LNCaP clone FGC (cell line): ENCODE results near the gene KREMEN1.

Experiments
- DNase-seq: peaks from one replicate; pipeline ENCODE4 v3.0.0-alpha.2; 2011; ENCODE audit warnings: low read depth
- H3K4me3 ChIP-seq: 2 replicates; pipeline ENCODE4 v1.5.1; 2011; ENCODE audit warnings: mild to moderate bottlenecking, low read depth, low read length, control low read depth
- TF ChIP-seq, protein P1 (sequence below): IDR thresholded peaks from 2 replicates; pipeline ENCODE4 v1.5.1; 2012; ENCODE audit warnings: mild to moderate bottlenecking; ENCODE audit not compliant: control insufficient read depth, insufficient read depth; ENCODE audit errors: extremely low read depth

The KREMEN1 gene

GRCh38 chr22:29212743-29213142 lies 139.9 kb downstream of the KREMEN1 start:
- no peak for DNase-seq
- H3K4me3 ChIP-seq = no peak overlapping the region
- TF ChIP-seq, protein P1, sequence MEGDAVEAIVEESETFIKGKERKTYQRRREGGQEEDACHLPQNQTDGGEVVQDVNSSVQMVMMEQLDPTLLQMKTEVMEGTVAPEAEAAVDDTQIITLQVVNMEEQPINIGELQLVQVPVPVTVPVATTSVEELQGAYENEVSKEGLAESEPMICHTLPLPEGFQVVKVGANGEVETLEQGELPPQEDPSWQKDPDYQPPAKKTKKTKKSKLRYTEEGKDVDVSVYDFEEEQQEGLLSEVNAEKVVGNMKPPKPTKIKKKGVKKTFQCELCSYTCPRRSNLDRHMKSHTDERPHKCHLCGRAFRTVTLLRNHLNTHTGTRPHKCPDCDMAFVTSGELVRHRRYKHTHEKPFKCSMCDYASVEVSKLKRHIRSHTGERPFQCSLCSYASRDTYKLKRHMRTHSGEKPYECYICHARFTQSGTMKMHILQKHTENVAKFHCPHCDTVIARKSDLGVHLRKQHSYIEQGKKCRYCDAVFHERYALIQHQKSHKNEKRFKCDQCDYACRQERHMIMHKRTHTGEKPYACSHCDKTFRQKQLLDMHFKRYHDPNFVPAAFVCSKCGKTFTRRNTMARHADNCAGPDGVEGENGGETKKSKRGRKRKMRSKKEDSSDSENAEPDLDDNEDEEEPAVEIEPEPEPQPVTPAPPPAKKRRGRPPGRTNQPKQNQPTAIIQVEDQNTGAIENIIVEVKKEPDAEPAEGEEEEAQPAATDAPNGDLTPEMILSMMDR = no peak

DNA sequence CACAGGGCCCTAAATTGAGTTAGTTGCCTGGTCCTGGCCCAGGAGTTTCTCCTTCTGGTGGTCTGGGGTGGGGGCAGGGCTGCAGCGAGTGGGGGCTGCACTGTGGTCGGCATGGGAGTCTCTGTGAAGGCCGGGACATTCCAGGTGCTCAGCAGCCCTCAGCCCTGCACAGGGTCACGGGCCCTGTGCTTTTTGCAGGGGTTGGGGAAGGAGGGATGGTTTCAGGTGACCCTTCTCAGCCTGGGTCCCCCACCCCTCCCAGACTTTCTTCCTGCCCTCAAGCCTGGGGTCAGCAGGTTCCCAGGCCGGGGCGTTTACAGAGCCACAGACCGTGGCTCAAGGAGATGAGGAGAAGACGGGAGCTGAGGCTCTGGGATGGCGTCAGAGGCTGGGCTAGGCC lies 140.7 kb downstream of the KREMEN1 start:
- H3K4me3 ChIP-seq = no peak overlapping the region
- TF ChIP-seq, protein P1 = no peak
- no peak for DNase-seq

DNA sequence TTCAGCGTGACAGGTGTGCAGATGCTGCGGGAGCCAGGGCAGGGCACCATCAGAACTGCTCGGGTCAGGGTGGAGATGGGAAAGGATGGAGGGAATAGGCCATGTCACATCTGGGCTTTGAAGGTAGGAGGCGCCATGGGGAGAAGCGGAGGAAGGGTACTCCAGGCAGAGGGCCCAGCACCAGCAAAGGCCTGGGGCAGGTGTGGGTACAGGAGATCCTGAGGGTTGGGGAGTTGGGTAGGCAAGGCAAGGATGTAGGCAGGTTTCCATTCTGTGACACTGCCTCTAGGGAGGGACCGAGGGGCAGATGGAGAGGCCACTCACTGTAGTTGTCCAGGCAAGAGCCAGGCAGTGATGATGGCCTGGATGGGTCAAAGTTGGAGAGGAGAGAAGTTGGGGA lies 141.4 kb downstream of the KREMEN1 start:
- TF ChIP-seq, protein P1 = no peak
- no peak overlapping the region for H3K4me3 ChIP-seq
- DNase-seq = no peak

DNA sequence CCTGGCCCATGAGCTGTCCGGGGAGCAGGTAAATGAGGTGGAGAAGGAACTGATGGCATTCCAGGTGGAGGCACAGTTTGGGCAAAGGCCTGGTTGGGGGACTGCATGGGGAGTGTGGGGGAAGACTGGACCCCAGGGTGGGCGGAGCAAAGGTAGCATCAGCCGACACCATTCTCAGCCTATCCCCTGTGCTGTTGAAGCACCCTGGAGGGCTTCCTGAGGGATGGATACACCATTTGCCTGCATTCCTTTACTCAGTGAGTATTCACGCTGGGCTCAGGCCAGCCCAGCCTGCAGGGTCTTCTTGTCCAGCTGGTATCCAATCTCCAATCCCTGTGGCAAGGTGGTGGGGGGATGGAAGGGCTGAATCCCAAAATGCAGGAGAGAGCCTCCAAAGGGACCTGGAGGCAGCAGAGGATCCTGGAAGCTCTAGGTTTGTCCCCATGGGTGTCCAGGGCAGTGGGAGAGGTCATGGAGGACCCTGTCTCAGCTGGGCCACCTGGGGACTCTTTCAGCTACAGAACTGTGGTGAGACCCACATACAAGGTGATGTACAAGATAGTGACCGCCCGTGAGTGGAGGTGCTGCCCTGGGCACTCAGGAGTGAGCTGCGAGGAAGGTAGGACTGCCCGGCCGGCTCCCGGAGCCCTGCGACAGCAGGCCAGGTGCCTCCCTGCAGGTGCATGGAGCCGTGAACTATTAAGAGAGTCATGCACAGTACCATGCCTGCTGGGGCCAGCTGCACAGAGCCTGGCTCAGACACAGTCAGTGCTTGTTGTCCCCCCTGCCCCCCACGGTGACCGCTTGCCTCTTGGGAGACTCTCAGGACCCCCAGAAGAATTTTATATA lies 142.4 kb downstream of the KREMEN1 start:
- TF ChIP-seq, protein P1 = no peak
- no peak for DNase-seq
- H3K4me3 ChIP-seq = no peak overlapping the region

DNA sequence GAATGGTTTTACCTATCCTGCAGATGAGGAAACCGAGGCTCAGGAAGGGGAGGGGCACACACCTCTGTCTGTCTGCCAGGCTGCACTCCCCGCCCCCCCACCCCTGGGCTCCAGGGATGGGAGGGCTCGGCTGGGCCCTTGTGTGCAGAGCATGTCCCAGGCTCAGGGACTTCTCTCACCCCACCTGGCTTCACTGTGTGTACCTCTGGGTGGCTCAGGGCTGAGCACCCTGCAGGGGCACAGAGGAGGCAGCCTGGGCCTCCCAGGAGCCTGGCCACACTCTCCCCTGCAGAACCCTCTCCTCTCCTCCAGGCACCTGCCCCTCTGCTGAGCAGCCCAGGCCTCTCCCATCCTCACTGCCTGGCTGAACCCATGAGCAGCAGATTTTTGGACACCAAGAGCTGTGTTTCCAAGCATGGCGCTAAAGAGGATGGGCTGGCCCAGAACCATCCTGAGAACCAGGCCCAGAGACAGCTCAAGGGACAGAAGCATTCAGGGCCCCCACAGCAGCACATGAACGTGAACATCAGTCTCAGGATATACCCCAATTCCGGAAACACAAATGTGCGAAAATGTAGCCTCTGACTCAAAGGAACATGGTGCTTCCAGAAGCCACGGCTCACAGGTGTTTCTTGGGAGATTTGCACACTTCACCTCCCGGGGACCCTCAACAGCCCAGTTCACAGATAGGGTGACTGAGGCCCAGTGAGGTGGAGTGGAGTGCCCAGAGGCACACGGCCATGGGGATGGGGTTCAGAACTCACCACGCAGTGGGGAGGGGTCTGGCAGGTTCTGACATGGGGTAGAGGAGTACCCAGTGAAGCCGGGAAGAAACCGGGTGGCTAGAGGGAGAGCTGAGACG lies 143.4 kb downstream of the KREMEN1 start:
- no peak overlapping the region for H3K4me3 ChIP-seq
- no peak for DNase-seq
- TF ChIP-seq, protein P1 = no peak

DNA sequence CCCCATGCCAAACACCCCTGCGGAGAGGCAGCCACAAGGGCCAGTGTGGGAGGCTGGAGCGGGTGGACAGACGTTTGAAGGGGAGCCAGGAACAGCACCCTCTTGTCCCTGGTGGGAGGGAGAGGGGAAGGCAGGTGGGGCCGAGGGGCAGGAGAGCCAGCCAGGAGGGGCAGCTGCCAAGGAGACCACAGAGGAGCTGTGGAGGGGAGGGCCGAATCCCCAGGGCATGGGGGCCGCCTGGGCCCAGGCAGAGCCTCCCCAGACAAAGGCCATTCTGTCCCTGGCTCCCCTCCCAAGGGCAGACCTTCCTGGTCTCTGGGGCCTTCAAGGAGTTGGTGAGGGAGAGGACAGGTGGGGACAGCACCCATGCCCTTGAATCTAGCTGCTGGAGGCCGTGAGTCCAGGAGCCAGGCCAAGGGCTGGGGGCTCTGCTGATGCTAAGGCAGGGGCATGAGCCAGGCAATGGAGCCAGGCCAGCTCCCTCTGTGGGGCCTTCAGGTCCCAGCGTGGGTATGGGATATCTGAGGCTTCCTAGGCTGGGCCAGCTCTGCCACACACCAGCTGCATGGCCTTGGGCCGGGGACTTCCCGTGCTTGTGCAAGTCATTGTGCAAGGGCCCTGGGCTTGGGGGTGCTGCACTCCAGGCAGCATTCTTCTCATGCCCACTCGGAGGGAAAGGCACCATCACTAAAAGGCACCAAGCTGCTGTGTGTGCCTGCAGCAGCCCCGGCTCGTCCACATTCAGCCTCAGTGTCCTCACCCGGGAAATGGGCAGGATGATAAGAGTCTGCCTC lies 144.2 kb downstream of the KREMEN1 start:
- TF ChIP-seq, protein P1 = no peak
- DNase-seq = no peak

More for the DNA sequence above, 144.2 kb downstream of the KREMEN1 start:
- H3K4me3 ChIP-seq = no peak overlapping the region
